ENCODE measurements around the gene PCBP2.
"Not testable (repeated sequence)": the region's sequence is repeated elsewhere in the genome, so short reads cannot be mapped to it uniquely, and the experiment has no call there.

The PCBP2 gene

GRCh38 chr12:53441040-53441833, 10.7 kb upstream of the PCBP2 start, which contains the start of gene PRR13:
PRR13 (plus strand) TSS chr12:53441734; CDS start chr12:53442715, 981 bp downstream.
- peak; percentile 97 to 99 for ATAC-seq

DNA sequence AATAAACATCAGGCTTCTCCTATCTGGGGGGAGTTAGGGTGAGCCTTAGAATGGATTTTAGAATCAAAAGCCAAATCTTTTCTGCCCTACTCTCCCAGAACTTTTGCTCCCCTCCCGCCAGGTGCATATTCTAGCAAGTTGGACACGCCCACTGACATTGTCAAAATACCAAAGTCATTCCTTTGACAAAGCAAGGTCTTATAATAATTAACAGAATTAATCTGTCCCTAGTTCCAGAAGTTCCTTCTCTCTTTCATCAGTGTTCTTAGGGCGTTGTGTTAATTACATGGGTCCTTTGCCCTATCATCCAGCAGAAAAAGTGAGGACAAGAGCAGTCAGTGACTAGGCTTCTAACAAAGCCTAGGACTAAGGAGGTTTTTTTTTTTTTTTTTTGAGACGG, 7.9 kb upstream of the PCBP2 start:
- no peak for ATAC-seq

GRCh38 chr12:53444593-53445325, 7.1 kb upstream of the PCBP2 start:
- ATAC-seq: not testable (repeated sequence)

DNA sequence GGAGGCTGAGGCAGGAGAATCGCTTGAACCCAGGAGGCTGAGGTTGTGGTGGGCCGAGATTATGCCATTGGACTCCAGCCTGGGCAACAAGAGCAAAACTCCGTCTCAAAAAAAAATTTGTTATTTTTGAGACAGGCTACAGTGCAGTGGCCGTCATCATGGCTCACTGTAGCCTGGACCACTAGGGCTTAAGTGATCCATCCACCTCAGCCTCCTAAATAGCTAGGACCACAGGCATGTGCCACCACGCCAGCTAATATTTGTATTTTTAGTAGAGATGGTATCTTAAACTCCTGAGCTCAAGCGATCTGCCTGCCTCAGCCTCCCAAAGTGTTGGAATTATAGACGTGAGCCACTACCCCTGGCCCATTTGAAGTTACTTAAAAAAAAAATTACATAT, 966 bp upstream of the PCBP2 start:
- ATAC-seq: no peak

DNA sequence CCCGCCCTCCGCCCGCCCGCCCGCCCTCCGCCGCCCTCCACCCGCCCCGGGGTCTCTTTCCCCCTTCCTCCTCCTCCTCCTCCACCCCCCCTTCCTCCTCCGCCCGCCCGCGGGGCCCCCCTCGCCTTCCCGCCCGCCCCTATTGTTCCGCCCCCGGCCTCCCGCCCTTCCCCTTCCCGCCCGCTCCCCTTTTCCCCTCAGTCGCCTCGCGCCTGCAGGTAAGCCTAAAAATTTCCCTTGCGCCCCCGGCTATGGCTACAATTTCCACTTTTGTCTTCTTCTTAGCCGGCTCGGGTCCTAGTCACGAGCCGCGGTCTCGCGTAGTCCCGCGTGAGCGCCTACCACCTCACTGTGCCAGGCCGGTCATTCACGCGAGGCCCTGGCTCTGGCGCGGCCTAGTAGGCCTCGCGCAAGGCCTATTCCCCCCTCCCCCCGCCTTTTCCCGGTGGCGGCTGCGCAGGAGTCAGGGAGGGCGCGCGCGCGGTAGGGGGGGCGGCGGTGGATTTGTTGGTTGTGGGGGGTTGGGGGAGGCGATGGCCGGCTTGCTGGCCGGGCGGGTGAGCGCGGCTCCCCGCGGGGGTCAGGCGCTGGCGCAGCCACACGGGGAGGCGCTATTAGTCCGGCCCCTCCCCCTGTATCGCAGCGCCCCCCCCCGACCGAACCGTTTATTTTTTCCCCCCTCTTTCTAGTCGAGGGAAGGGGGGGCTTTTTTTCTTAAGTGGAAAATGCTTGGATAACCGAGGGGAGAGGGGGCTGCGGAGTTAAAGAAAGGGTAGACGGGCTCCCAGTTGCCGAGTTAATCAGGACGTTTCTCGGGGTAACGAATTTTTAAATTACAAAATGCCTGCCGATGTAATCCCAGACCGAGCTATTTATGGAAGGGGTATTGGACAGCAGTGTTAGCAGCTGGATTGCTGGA, 516 bp downstream of the PCBP2 start:
- peak; percentile 26 to 28 for ATAC-seq

GRCh38 chr12:53453953-53454640, 2.2 kb downstream of the PCBP2 start:
- no peak for ATAC-seq

DNA sequence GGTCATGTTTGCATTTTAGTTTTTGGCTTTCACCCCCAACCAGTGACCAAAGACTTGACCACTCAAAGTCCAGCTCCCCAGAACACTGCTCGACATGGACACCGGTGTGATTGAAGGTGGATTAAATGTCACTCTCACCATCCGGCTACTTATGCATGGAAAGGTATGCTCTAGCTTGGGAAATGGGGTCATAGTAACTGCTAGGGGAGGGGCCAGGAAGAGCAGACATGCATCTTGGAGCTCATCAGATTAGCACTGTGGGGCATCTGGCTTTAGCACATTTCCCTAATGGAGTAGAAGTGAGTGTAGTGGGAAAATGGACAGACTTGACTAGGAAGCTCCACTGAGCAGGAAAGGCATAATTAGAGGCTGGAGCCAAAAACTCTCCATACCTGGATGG, 2.8 kb downstream of the PCBP2 start:
- no peak for ATAC-seq

- ATAC-seq: no peak
These were observed 4.9 kb downstream of the PCBP2 start for GRCh38 chr12:53456654-53457366.

- ATAC-seq: no peak
These were observed 7.2 kb downstream of the PCBP2 start for GRCh38 chr12:53459097-53459496.

DNA sequence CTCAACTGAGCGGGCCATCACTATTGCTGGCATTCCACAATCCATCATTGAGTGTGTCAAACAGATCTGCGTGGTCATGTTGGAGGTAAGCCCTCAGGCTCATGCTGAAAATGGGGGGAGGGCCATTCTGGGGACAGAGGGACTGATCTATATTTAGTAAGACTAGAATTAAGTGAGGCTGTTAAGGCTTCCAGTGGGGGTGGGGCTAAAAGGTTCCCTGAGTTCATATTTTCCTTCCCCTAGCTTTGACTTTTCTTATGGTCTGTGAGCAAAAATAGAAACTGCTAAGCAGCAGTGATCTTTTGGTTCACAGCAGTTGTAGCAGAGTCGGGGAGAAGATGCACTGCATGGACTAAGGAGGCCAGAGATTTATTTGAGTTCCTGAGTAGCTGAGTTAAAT, 9.2 kb downstream of the PCBP2 start:
- no peak for ATAC-seq

DNA sequence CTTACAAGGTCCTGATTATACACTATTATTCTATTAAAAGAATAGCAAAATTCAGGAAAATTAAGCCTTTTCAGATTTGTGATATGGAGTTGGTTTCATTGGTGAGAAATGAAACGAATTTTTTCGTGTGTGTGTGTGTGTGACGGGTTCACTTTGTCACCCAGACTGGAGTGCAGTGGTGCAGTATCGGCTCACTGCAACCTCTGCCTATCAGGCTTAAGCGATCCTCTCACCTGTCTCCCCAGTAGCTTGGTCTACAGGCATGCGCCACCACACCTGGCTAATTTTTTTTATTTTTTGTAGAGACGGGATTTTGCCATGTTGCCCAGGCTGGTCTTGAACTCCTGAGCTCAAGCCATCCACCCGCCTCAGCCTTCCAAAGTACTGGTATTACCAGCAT, 9.7 kb downstream of the PCBP2 start:
- no peak for ATAC-seq

GRCh38 chr12:53462935-53463334, 11.0 kb downstream of the PCBP2 start:
- no peak for ATAC-seq

GRCh38 chr12:53463802-53464560, 12.1 kb downstream of the PCBP2 start:
- peak in 1 of 2 donors; percentile 27 for ATAC-seq

DNA sequence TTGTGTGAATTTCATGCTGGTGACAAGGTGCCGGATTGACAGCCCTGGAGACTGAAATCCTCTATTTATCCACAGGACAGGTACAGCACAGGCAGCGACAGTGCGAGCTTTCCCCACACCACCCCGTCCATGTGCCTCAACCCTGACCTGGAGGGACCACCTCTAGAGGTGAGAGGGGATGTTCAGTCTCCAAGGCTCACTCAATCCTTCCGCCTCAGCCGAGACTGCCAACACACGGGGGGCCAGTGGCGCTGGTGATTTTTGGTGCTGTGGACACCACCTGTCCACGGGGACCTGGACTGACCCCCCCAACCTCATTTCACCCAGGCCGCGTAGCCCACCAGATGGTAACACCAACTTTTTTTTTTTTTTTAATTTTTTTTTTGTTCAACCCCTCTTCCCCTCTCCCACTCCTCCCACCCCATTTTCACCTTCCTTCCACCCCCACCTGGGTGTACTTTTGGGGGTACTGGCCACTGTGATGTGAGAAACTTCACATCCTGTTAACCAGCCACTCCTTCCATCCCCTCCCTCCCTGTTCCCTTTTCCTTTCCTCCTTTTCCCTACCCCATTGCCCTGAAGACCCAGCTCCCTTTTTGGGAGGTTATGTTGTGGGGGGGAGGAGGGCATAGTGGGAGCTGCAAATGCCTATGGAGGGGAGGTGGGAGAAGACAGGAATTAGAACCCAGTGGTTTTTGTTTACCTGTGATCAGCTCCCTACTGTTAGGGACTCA, 12.9 kb downstream of the PCBP2 start:
- no peak for ATAC-seq

- no peak for ATAC-seq
These were observed 13.8 kb downstream of the PCBP2 start for GRCh38 chr12:53465679-53466078.

- no peak for ATAC-seq
These were observed 14.7 kb downstream of the PCBP2 start for GRCh38 chr12:53466640-53467039.

GRCh38 chr12:53467082-53467481, 15.2 kb downstream of the PCBP2 start:
- ATAC-seq: no peak

- ATAC-seq: no peak
These were observed 16.0 kb downstream of the PCBP2 start for GRCh38 chr12:53467880-53468279.

- no peak for ATAC-seq
These were observed 16.4 kb downstream of the PCBP2 start for GRCh38 chr12:53468282-53468681.

- ATAC-seq: no peak
These were observed 20.2 kb downstream of the PCBP2 start for GRCh38 chr12:53472056-53472582.
